ENCODE data around the gene CDC14A. TPM values are rescaled to one million over a fixed set of nuclear protein-coding genes. Genes with fewer than 3 reads are reported as not detected.
A peak's percentile ranks its signal among the peaks of the same experiment; 100 is the strongest.

Gene CDC14A
- polyA plus RNA-seq, 12 donors, result 4.8 to 9.3 (median 6.5) TPM; not detected in 2

GRCh38 chr1:100443811-100444571 lies 91.7 kb downstream of the CDC14A start:
- DNase-seq, result peak; percentile 15

- no peak for DNase-seq
Observed at GRCh38 chr1:100445565-100445964, 93.3 kb downstream of the CDC14A start.

- DNase-seq, result no peak
Observed at GRCh38 chr1:100448366-100448765, 96.1 kb downstream of the CDC14A start.

GRCh38 chr1:100449477-100449876 lies 97.2 kb downstream of the CDC14A start:
- no peak for DNase-seq

GRCh38 chr1:100452641-100453040 lies 100.3 kb downstream of the CDC14A start:
- no peak for DNase-seq

- DNase-seq, result no peak
Observed at GRCh38 chr1:100455478-100456072, 103.3 kb downstream of the CDC14A start.

GRCh38 chr1:100456880-100457279 lies 104.6 kb downstream of the CDC14A start:
- DNase-seq, result no peak

- DNase-seq, result no peak
Observed at GRCh38 chr1:100457683-100458082, 105.4 kb downstream of the CDC14A start.

- DNase-seq, result no peak
Observed at GRCh38 chr1:100458661-100459357, 106.5 kb downstream of the CDC14A start.

- DNase-seq, result peak; percentile 83
Observed at GRCh38 chr1:100459358-100460114, 107.2 kb downstream of the CDC14A start.

- DNase-seq, result peak; percentile 70
Observed at GRCh38 chr1:100461222-100461621, 108.9 kb downstream of the CDC14A start.

- DNase-seq, result no peak
Observed at GRCh38 chr1:100462326-100463025, 110.2 kb downstream of the CDC14A start.

- DNase-seq, result peak; percentile 51
Observed at GRCh38 chr1:100463791-100464424, 111.6 kb downstream of the CDC14A start.

- DNase-seq, result no peak
Observed at GRCh38 chr1:100469578-100469977, 117.3 kb downstream of the CDC14A start.

- DNase-seq, result no peak
Observed at GRCh38 chr1:100474834-100475233, 122.5 kb downstream of the CDC14A start.

GRCh38 chr1:100476735-100477290 lies 124.5 kb downstream of the CDC14A start:
- DNase-seq, result no peak

GRCh38 chr1:100478816-100479215 lies 126.5 kb downstream of the CDC14A start:
- no peak for DNase-seq

- DNase-seq, result no peak
Observed at GRCh38 chr1:100479620-100480338, 127.5 kb downstream of the CDC14A start.

- DNase-seq, result no peak
Observed at GRCh38 chr1:100481303-100481702, 129.0 kb downstream of the CDC14A start.

GRCh38 chr1:100482167-100482566 lies 129.9 kb downstream of the CDC14A start:
- no peak for DNase-seq
